Measurements from ENCODE around the gene TBKBP1.

- TF ChIP-seq CTCF (IDR thresholded peaks at IDR 0.05) (no peak), EZH2phosphoT487 (IDR thresholded peaks at IDR 0.05) (no peak), EZH2 (IDR thresholded peaks at IDR 0.05) (no peak)
Measured at GRCh38 chr17:47703671-47704070, 9.7 kb downstream of the TBKBP1 start.

Data from neural progenitor cell (in vitro differentiated cells).